RCC 7860 (cell line): Measurements from ENCODE around the gene FBXW5.
A peak's percentile ranks its signal among the peaks of the same experiment; 100 is the strongest.

Source experiments
- DNase-seq: peaks from one replicate; pipeline ENCODE4 v3.0.0-alpha.2; 2015; ENCODE audit warnings: low spot score
- FAIRE-seq: peaks from 2 replicates; lab custom pipeline; 2012; peaks lifted over from hg19 to GRCh38; lab: Jason Lieb, UNC

FBXW5 gene

GRCh38 chr9:136915632-136916329 lies 28.8 kb downstream of the FBXW5 start:
- no peak for DNase-seq
- FAIRE-seq, result no peak

- DNase-seq (no peak), FAIRE-seq (no peak)
Observed at GRCh38 chr9:136913701-136914438, 30.7 kb downstream of the FBXW5 start.

GRCh38 chr9:136910901-136911245 lies 33.7 kb downstream of the FBXW5 start:
- FAIRE-seq (no peak), DNase-seq (no peak)

GRCh38 chr9:136910197-136910900 lies 34.2 kb downstream of the FBXW5 start:
- no peak for FAIRE-seq
- DNase-seq, result no peak

- FAIRE-seq (no peak), DNase-seq (no peak)
Observed at GRCh38 chr9:136907011-136907914, 37.3 kb downstream of the FBXW5 start.

- FAIRE-seq, result no peak
- DNase-seq, result no peak
Observed at GRCh38 chr9:136906266-136906665, 38.3 kb downstream of the FBXW5 start.

GRCh38 chr9:136903041-136903554 lies 41.4 kb downstream of the FBXW5 start:
- no peak for FAIRE-seq
- no peak for DNase-seq

- FAIRE-seq (peak; percentile 87), DNase-seq (peak; percentile 93)
Observed at GRCh38 chr9:136902259-136902821, 42.2 kb downstream of the FBXW5 start.

GRCh38 chr9:136901516-136902258 lies 42.9 kb downstream of the FBXW5 start:
- FAIRE-seq (peak; percentile 90), DNase-seq (peak; percentile 98)

- peak; percentile 78 for DNase-seq
- FAIRE-seq, result no peak
Observed at GRCh38 chr9:136900988-136901515, 43.5 kb downstream of the FBXW5 start.

GRCh38 chr9:136900556-136900955 lies 44.0 kb downstream of the FBXW5 start:
- no peak for DNase-seq
- FAIRE-seq, result no peak

- no peak for DNase-seq
- FAIRE-seq, result no peak
Observed at GRCh38 chr9:136899196-136899595, 45.3 kb downstream of the FBXW5 start.

- FAIRE-seq, result no peak
Observed at GRCh38 chr9:136898483-136899100, 45.9 kb downstream of the FBXW5 start.

GRCh38 chr9:136896027-136896426 lies 48.5 kb downstream of the FBXW5 start:
- DNase-seq (no peak), FAIRE-seq (no peak)

More at GRCh38 chr9:136898483-136899100, 45.9 kb downstream of the FBXW5 start:
- DNase-seq, result no peak

- FAIRE-seq (no peak), DNase-seq (no peak)
Observed at GRCh38 chr9:136890661-136891060, 53.9 kb downstream of the FBXW5 start.
